Subcutaneous abdominal adipose tissue (tissue), 5 donors: ENCODE results near the gene NUCKS1.

Experiments
- H3K27ac ChIP-seq: one replicate; pipeline ENCODE4 v1.7.0; 2013; ENCODE audit warnings: low read depth, mild to moderate bottlenecking, inconsistent platforms, low read length, moderate library complexity
- H3K27me3 ChIP-seq, 5 donors: one replicate each; pipeline ENCODE4 v1.7.0; 2013; ENCODE audit warnings: low read length in 5 of 5, inconsistent platforms in 1 of 5; ENCODE audit not compliant: control insufficient read depth in 5 of 5, insufficient read depth in 4 of 5
- H3K36me3 ChIP-seq, 5 donors: one replicate each; pipeline ENCODE4 v1.7.0; 2013; ENCODE audit warnings: low read length in 5 of 5; ENCODE audit not compliant: control insufficient read depth in 5 of 5, insufficient read depth in 5 of 5
- H3K4me1 ChIP-seq, 5 donors: one replicate each; pipeline ENCODE4 v1.7.0; 2013; ENCODE audit warnings: low read length in 5 of 5, mild to moderate bottlenecking in 3 of 5, moderate library complexity in 1 of 5; ENCODE audit not compliant: control insufficient read depth in 5 of 5, insufficient read depth in 5 of 5
- H3K4me3 ChIP-seq, 5 donors: one replicate each; pipeline ENCODE4 v1.7.0; 2013; ENCODE audit warnings: low read length in 5 of 5, low read depth in 1 of 5
- H3K9ac ChIP-seq, 5 donors: one replicate each; pipeline ENCODE4 v1.7.0; 2013; ENCODE audit warnings: low read length in 5 of 5, mild to moderate bottlenecking in 4 of 5, moderate library complexity in 3 of 5
- H3K9me3 ChIP-seq, 5 donors: one replicate each; pipeline ENCODE4 v1.7.0; 2013; ENCODE audit warnings: low read length in 5 of 5; ENCODE audit not compliant: control insufficient read depth in 5 of 5
- donor health status: healthy.
- donor health status: healthy.
- donor health status: healthy.
- donor health status: healthy.
- donor health status: healthy.

NUCKS1 gene

GRCh38 chr1:205785446-205785845 is 35.5 kb upstream of the NUCKS1 start:
- Histone ChIP-seq H3K4me3 (no peak overlapping the region), H3K4me1 (peaks cover 0 to 14% (median 4%) of the 10 kb centered on the region in 5 donors), H3K9me3 (no peaks in the 10 kb centered on the region), H3K27ac (no peak overlapping the region), H3K36me3 (peaks cover 3 to 12% (median 9%) of the 10 kb centered on the region in 5 donors), H3K27me3 (no peaks in the 10 kb centered on the region), H3K9ac (no peak overlapping the region)

- H3K4me3 ChIP-seq: no peak overlapping the region
These were observed 33.9 kb upstream of the NUCKS1 start for GRCh38 chr1:205783904-205784303.

GRCh38 chr1:205783433-205783795 is 33.4 kb upstream of the NUCKS1 start:
- no peaks in the 10 kb centered on the region for H3K27me3 ChIP-seq
- H3K4me1 ChIP-seq: peaks cover 0 to 14% (median 4%) of the 10 kb centered on the region in 5 donors
- H3K9ac ChIP-seq: no peak overlapping the region
- H3K9me3 ChIP-seq: no peaks in the 10 kb centered on the region
- no peak overlapping the region for H3K27ac ChIP-seq
- H3K36me3 ChIP-seq: no peaks in the 10 kb centered on the region
- H3K4me3 ChIP-seq: no peak overlapping the region

More at GRCh38 chr1:205783904-205784303, 33.9 kb upstream of the NUCKS1 start:
- H3K36me3 ChIP-seq: no peaks in the 10 kb centered on the region
- H3K4me1 ChIP-seq: peaks cover 0 to 14% (median 4%) of the 10 kb centered on the region in 5 donors
- H3K9me3 ChIP-seq: no peaks in the 10 kb centered on the region
- no peaks in the 10 kb centered on the region for H3K27me3 ChIP-seq
- H3K27ac ChIP-seq: no peak overlapping the region
- H3K9ac ChIP-seq: no peak overlapping the region

- Histone ChIP-seq H3K27me3 (no peaks in the 10 kb centered on the region), H3K27ac (no peak overlapping the region), H3K36me3 (no peaks in the 10 kb centered on the region), H3K9ac (peak overlapping the region in 1 of 5 donors; percentile 8), H3K4me1 (peaks cover 0 to 14% (median 4%) of the 10 kb centered on the region in 5 donors), H3K9me3 (no peaks in the 10 kb centered on the region), H3K4me3 (no peak overlapping the region)
These were observed 32.8 kb upstream of the NUCKS1 start for GRCh38 chr1:205782627-205783432.

- Histone ChIP-seq H3K36me3 (no peaks in the 10 kb centered on the region), H3K9ac (no peak overlapping the region), H3K9me3 (no peaks in the 10 kb centered on the region), H3K4me3 (no peak overlapping the region), H3K27me3 (no peaks in the 10 kb centered on the region), H3K4me1 (peaks cover 2 to 23% (median 12%) of the 10 kb centered on the region in 5 donors), H3K27ac (no peak overlapping the region)
These were observed 30.4 kb upstream of the NUCKS1 start for GRCh38 chr1:205780335-205780734.

- H3K9ac ChIP-seq: no peak overlapping the region
- H3K4me1 ChIP-seq: peaks cover 8 to 25% (median 23%) of the 10 kb centered on the region in 5 donors
- no peaks in the 10 kb centered on the region for H3K9me3 ChIP-seq
- no peaks in the 10 kb centered on the region for H3K36me3 ChIP-seq
- H3K27me3 ChIP-seq: no peaks in the 10 kb centered on the region
- no peak overlapping the region for H3K27ac ChIP-seq
- no peak overlapping the region for H3K4me3 ChIP-seq
These were observed 28.0 kb upstream of the NUCKS1 start for GRCh38 chr1:205777994-205778393.

- peak overlapping the region in 4 of 5 donors; percentile 52 to 87 (median 74) for H3K9ac ChIP-seq
- no peaks in the 10 kb centered on the region for H3K9me3 ChIP-seq
- H3K27me3 ChIP-seq: no peaks in the 10 kb centered on the region
- peak overlapping the region; percentile 84 to 91 (median 87) for H3K4me3 ChIP-seq
- H3K36me3 ChIP-seq: peaks cover 0 to 8% (median 0%) of the 10 kb centered on the region in 5 donors
- peaks cover 8 to 23% (median 21%) of the 10 kb centered on the region in 5 donors for H3K4me1 ChIP-seq
- H3K27ac ChIP-seq: peak overlapping the region; percentile 84
These were observed 25.7 kb upstream of the NUCKS1 start for GRCh38 chr1:205775717-205776056.

- Histone ChIP-seq H3K4me1 (peaks cover 8 to 24% (median 21%) of the 10 kb centered on the region in 5 donors), H3K27me3 (no peaks in the 10 kb centered on the region), H3K9me3 (no peaks in the 10 kb centered on the region), H3K9ac (peak within 1 kb of the TSS; percentile 68 to 87 (median 79)), H3K27ac (peak within 1 kb of the TSS; percentile 84), H3K36me3 (peaks cover 0 to 8% (median 0%) of the 10 kb centered on the region in 5 donors), H3K4me3 (peak within 1 kb of the TSS; percentile 84 to 91 (median 87))
These were observed 25.2 kb upstream of the NUCKS1 start, which contains the start of gene RAB29 for GRCh38 chr1:205775015-205775716. RAB29 (minus strand) TSS chr1:205775482; CDS start chr1:205774956, 526 bp downstream.

- no peaks in the 10 kb centered on the region for H3K27me3 ChIP-seq
- peaks cover 8 to 28% (median 21%) of the 10 kb centered on the region in 5 donors for H3K4me1 ChIP-seq
- H3K27ac ChIP-seq: peak overlapping the region; percentile 84
- H3K9me3 ChIP-seq: no peaks in the 10 kb centered on the region
- H3K9ac ChIP-seq: peak overlapping the region; percentile 68 to 87 (median 79)
- H3K36me3 ChIP-seq: peaks cover 0 to 14% (median 0%) of the 10 kb centered on the region in 5 donors
- H3K4me3 ChIP-seq: peak overlapping the region; percentile 75 to 89 (median 86)
These were observed 24.4 kb upstream of the NUCKS1 start for GRCh38 chr1:205774198-205775014.
